D341Med (cell line): ENCODE results near the gene SLC7A1.
"Not testable (repeated sequence)": the region's sequence is repeated elsewhere in the genome, so short reads cannot be mapped to it uniquely, and the experiment has no call there.

Experiments used
- DNase-seq: peaks from one replicate; pipeline ENCODE4 v3.0.0; 2012; ENCODE audit warnings: low spot score

SLC7A1 gene

GRCh38 chr13:29595380-29596063, at the start of gene SLC7A1:
SLC7A1 (minus strand) TSS chr13:29595688; CDS start chr13:29536188, 59,500 bp downstream.
- peak; percentile 97 for DNase-seq

- DNase-seq, result no peak
Observed at GRCh38 chr13:29640665-29641064, 45.2 kb upstream of the SLC7A1 start.

- not testable (repeated sequence) for DNase-seq
Observed at GRCh38 chr13:29636831-29637230, 41.3 kb upstream of the SLC7A1 start.

GRCh38 chr13:29624997-29625396, 29.5 kb upstream of the SLC7A1 start:
- no peak for DNase-seq

GRCh38 chr13:29621841-29622240, 26.4 kb upstream of the SLC7A1 start:
- DNase-seq, result no peak

GRCh38 chr13:29621051-29621800, 25.7 kb upstream of the SLC7A1 start:
- no peak for DNase-seq

GRCh38 chr13:29619995-29620394, 24.5 kb upstream of the SLC7A1 start:
- DNase-seq, result no peak

- no peak for DNase-seq
Observed at GRCh38 chr13:29613101-29613500, 17.6 kb upstream of the SLC7A1 start.

GRCh38 chr13:29607465-29607864, 12.0 kb upstream of the SLC7A1 start:
- no peak for DNase-seq

- no peak for DNase-seq
Observed at GRCh38 chr13:29605860-29606526, 10.5 kb upstream of the SLC7A1 start.

- no peak for DNase-seq
Observed at GRCh38 chr13:29598321-29598720, 2.8 kb upstream of the SLC7A1 start.

GRCh38 chr13:29597706-29598105, 2.2 kb upstream of the SLC7A1 start:
- no peak for DNase-seq

- DNase-seq, result no peak
Observed at GRCh38 chr13:29597246-29597645, 1.8 kb upstream of the SLC7A1 start.

GRCh38 chr13:29596064-29596418, 553 bp upstream of the SLC7A1 start:
- DNase-seq, result no peak

GRCh38 chr13:29594710-29595379, 643 bp downstream of the SLC7A1 start:
- peak; percentile 73 for DNase-seq

- DNase-seq, result peak; percentile 50
Observed at GRCh38 chr13:29594303-29594709, 1.2 kb downstream of the SLC7A1 start.

GRCh38 chr13:29593605-29594297, 1.7 kb downstream of the SLC7A1 start:
- no peak for DNase-seq

GRCh38 chr13:29591310-29591709, 4.2 kb downstream of the SLC7A1 start:
- no peak for DNase-seq

GRCh38 chr13:29589967-29590366, 5.5 kb downstream of the SLC7A1 start:
- DNase-seq, result no peak

- no peak for DNase-seq
Observed at GRCh38 chr13:29589234-29589633, 6.3 kb downstream of the SLC7A1 start.

GRCh38 chr13:29587645-29588044, 7.8 kb downstream of the SLC7A1 start:
- DNase-seq, result no peak
